ENCODE data around the gene MT1M. TPM values are rescaled to one million over a fixed set of nuclear protein-coding genes. Genes with fewer than 3 reads are reported as not detected.

MT1M gene
- total RNA-seq = 3.1 and 6.3 TPM in 2 replicates

DNA sequence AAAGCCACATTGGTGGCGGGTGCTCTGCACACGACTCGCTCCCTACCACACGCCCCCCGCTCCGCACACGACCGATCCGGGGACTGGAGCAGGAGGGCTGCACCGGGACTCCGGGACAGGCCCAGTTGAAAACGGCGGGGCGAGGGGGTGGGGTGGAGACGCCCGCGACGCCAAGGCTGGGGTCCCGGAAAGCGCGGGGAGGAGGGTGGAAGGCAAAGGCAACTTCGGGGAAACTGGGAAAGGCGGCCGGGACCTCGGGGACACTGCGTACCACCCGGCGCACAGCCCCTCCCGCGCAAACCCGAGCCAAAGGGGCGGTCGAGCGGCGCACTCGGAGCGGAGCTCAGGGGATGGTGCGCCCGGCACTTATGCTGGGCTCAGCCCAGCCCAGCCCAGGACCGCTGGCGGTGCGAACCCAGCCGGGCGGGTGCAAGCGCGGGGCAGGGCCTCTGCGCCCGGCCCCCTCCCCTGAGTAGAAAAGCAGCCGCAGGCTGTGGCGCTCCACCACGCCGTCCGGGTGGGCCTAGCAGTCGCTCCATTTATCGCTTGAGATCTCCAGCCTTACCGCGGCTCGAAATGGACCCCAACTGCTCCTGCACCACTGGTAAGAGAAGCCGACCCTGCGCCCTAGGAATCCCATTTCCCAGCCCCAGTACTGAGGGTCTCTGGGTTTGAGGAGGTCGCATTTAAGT, at the start of gene MT1M:
Gene MT1M, plus strand, starts transcription at position 504 of the 692 bp plus-strand sequence. Its CDS starts 73 bp downstream, at position 577.

DNA sequence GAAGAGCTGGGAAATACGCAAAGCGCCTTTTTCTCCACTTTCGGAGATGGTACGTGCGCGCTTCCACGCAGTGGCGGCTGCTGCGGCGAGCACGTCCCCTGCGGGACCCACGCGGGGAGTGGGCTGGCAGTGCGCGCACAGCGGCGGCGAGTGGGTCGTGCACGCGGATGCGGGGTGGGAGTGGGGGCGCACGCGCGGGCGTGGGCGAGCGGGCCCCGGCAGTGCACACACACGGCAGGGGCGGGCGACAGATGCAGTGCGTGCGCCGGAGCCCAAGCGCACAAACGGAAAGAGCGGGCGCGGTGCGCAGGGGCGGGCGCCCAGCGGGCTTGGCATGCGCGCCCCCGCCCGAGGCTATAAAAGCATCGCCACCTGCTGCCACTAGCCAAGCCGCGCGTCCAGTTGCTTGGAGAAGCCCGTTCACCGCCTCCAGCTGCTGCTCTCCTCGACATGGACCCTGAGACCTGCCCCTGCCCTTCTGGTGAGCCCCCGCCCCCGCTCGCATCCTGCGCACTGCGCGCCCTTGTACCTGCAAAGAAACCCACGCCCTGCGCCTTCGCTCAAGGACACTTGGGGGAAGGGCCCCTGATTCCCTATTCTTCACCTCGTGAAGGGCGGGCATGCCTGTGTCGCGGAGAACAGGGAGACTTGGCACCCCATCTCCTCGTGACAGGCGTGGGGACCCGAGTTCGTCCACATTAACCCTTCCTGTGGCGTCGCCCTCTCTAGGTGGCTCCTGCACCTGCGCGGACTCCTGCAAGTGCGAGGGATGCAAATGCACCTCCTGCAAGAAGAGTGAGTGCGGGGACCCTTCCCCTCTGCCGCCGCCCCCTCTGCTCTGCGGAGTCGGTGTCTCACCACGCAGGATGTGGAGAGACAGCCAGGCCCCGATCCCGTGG, 43.1 kb upstream of the MT1M start, which contains the start of gene MT3:
Gene MT3, plus strand, starts transcription at position 388 of the 899 bp plus-strand sequence. Its CDS starts 63 bp downstream, at position 451.

DNA sequence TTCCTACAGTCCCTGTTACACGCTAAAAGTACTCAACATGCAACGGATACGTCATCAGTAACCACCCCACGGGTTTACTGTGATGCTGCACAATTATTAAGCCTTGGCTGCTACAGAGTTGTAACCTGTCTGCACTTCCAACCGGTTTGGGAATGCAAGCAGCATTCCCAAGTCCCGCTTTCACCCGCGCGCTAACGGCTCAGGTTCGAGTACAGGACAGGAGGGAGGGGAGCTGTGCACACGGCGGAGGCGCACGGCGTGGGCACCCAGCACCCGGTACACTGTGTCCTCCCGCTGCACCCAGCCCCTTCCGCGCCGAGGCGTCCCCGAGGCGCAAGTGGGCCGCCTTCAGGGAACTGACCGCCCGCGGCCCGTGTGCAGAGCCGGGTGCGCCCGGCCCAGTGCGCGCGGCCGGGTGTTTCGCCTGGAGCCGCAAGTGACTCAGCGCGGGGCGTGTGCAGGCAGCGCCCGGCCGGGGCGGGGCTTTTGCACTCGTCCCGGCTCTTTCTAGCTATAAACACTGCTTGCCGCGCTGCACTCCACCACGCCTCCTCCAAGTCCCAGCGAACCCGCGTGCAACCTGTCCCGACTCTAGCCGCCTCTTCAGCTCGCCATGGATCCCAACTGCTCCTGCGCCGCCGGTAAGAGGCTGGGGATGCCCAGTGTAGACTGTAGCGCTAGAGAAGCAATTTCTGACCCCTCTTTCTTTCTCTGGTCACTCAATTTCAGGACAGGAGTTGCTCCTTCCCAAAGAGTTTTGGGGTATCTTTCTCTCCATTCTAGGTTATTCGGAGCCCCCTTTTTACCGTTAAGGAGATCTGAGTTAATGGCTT, 24.2 kb upstream of the MT1M start, which contains the start of gene MT2A:
Gene MT2A, plus strand, starts transcription at position 542 of the 833 bp plus-strand sequence. Its CDS starts 72 bp downstream, at position 614.

DNA sequence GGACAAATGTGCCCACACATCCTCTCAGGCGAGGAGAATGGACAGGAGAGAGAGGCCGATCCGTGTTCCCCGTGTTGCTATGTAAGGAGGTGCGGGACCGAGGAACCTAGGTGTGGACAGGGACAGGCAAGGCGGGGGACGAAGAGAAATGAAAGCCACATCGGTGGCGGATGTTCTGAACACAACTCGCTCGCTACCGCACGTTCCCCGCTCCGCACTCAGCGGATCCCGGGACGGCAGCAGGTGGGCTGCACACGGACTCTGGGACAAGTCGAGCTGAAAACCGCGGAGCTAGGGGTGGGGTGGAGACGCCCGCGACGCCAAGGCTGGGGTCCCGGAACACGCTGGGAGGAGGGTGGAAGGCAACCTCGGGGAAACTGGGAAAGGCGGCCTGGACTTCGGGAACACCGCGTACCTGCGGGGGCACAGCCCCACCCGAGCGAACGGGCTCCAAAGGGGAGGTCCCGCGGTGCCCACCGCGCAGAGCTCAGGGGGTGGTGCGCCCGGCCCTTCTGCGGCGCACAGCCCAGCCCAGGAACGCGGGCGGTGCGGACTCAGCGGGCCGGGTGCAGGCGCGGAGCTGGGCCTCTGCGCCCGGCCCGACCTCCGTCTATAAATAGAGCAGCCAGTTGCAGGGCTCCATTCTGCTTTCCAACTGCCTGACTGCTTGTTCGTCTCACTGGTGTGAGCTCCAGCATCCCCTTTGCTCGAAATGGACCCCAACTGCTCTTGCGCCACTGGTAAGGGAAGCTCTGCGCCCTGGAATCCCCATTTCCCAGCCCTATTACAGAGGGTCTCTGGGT, 7.1 kb upstream of the MT1M start, which contains the start of gene MT1E:
Gene MT1E, plus strand, starts transcription at position 642 of the 803 bp plus-strand sequence. Its CDS starts 71 bp downstream, at position 713.

DNA sequence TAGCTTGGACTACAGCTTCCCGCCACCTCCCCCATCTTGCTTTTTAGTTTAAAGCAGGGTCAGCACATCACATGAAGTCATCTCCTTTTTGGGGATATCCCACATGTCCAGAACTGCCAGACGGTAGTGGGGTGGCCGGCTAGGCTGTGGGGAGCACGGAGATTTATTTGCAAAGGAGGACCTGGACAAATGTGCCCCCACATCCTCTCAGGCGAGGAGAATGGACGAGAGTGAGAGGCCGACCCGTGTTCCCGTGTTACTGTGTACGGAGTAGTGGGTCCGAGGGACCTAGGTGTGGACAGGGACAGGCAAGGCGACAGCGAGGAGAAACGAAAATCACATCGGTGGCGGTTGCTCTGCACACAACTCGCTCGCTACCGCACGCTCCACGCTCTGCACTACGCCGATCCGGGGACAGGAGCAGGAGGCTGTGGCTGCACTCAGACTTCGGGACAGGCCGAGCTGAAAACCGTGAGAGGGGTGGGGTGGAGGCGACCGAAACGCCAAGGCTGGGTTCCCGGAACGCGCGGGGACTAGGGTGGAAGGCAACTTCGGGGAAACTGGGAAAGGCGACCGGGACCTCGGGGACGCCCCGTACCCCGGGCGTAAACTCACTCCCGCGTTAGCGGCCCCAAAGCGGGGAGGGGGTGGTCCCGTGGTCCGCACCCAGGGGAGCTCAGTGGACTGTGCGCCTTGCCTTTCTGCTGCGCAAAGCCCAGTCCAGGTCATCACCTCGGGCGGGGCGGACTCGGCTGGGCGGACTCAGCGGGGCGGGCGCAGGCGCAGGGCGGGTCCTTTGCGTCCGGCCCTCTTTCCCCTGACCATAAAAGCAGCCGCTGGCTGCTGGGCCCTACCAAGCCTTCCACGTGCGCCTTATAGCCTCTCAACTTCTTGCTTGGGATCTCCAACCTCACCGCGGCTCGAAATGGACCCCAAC, 5.6 kb downstream of the MT1M start, which contains the start of gene MT1A:
Gene MT1A, plus strand, starts transcription at position 853 of the 937 bp plus-strand sequence. Its CDS starts 73 bp downstream, at position 926.

DNA sequence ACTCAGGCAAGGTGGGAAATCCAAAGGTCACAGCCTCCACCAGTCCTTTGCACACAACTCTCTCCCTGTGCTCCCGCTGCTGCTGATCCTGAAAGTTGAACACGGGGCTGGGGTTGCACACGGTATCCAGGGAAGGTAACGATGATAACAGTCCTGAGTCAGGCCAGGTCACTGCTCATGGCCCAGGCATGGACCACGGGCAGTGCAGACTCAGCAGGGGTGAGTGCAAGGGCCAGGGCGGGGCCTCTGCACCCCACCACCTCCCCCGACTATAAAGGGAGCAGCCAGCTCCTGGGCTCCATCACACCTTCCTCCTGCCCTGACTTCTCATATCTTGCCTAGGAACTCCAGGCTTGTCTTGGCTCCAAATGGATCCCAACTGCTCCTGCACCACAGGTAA, 19.1 kb downstream of the MT1M start, which contains the start of gene MT1B:
Gene MT1B, plus strand, starts transcription at position 301 of the 400 bp plus-strand sequence. Its CDS starts 68 bp downstream, at position 369.

DNA sequence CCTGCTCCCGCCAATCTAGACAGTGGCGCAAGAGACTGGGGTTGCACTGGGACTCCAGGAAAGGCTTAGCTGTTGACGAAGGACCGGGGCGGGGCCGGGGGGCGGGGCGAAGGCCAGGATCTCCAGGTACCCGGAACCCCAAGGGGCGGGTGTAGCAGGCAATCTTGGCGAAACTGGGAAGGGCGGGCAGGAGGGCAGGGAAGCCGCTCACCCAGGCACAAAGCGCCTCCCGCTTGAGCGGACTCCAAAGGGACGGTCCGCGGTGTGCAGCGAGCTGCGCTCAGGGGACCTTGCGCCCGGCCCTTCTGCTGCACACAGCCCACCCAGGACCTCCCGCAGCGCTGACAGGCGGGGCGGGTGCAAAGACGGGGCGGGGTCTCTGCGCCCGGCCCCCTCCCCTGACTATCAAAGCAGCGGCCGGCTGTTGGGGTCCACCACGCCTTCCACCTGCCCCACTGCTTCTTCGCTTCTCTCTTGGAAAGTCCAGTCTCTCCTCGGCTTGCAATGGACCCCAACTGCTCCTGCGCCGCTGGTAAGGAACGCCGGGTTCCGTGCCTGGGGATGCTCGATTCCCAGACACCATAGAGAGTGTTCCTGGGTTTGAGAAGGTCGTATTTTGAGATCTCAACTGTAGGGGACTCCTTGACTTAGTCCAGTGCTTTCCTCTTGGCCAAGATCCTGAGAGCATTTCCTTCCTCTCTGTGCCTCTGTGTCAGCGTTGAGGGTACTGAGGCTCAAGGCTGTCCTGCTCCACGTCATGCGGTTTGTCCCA, 25.3 kb downstream of the MT1M start, which contains the start of gene MT1F:
Gene MT1F, plus strand, starts transcription at position 405 of the 772 bp plus-strand sequence. Its CDS starts 100 bp downstream, at position 505.

DNA sequence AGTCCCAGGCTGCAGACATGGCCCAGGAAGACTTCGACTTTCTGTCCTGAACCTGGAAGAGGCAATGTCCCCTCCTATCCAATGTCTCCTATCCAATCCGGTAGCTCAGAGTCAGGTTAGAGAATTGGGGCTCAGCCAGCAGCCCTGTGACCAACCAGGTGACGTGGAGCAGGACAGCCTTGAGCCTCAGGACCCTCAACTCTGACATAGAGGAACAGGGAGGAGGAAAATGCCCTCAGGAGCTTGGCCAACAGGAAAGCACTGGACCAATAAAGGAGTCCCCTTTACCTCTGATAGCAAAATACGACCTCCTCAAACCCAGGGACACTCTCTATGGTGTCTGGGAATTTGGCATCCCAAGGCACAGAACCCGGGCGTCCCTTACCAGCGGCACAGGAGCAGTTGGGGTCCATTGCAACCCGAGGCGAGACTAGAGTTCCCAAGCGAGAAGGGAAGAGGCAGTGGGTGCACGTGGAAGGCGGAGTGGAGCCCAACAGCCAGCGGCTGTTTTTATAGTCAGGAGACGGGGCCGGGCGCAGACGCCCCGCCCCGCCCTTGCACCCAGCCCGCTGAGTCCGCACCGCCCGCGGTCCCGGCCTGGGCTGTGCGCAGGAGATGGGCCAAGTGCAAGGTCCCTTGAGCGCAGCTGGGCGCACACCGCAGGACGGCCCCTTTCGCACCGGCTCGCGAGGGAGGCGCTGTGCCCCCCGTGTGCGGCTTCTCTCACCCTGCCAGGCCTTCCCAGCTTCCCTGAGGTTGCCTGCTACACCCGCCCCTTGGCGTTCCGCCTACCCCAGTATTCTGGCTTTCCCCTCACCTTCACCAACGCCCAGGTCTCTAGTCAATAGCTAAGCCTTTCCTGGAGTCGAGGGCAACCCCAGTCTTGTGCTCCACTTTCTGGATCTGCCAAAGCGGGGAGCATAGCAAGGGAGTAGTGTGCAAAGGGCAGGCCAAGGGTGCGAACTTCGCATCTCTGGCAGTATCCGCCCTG, 35.4 kb downstream of the MT1M start, which contains the start of gene MT1G:
Gene MT1G, minus strand, starts transcription at position 485 of the 991 bp plus-strand sequence. Its CDS starts 72 bp downstream, at position 413.

DNA sequence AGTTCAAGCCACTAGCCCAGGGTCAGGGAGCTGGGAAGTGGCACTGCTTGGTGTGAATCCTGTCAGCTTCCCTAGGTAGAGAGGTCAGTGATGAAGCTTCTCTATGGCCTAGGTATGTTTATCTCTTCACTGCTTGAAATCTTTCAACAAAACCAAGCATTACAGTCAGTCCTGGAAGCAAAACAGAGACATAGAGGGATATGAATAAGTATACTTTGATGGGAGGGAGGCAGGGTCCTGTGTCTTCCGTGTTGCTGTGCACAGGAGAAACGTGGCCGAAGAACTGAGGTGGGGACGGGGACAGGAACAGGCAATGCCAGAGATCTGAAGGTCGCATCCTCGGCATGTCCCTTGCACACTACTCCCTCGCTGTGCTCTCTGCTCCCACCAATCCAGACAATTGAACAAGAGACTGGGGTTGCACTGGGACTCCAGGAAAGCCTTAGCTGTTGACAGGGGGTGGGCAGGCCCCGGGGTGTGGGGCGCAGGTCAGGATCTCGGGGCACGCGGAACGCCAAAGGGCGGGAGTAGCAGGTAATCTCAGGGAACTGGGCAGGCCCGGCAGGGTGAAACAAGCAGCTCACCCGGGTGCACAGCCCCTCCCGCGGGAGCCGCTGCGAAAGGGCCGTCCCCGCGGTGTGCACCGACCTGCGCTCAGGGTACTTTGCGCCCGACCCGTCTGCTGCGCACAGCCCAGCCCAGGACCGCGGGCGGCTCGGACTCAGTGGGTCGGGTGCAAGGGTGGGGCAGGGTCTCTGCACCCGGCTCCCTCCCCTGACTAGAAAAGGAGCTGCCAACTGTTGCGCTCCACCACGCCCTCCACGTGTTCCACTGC, 36.8 kb downstream of the MT1M start, which contains the start of gene MT1H:
Gene MT1H, plus strand, starts transcription at position 810 of the 835 bp plus-strand sequence. CDS start 71 bp downstream, outside the sequence.

DNA sequence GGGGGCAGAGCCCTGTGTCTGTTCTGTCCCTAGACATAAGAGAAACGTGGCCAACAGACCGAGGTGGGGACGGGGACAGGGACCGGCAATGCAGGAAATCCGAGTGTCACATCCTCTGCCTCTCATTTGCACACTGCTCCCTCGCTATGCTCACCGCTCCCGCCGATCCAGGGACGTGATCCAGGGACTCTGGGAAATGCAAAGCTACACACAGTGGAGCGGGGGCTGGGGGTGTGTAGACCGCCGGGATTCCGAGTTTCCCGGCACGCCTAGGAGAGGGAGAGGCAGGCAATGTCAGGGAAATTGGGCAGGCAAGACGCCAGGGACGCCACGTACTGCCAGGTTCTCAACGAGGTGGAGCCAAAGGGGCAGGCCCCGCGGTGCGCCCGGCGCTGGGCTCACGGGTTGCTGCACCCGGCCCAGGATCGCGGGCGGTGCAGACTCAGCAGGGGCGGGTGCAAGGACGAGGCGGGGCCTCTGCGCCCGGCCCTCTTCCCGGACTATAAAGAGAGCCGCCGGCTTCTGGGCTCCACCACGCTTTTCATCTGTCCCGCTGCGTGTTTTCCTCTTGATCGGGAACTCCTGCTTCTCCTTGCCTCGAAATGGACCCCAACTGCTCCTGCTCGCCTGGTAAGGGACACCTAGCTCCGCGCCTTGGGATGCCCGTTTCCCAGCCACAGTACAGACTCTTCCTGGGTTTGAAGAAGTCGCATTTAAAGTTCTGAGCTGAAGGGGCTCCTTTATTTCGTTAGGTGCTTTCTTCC, 49.7 kb downstream of the MT1M start, which contains the start of gene MT1X:
Gene MT1X, plus strand, starts transcription at position 532 of the 764 bp plus-strand sequence. Its CDS starts 71 bp downstream, at position 603.

Other genes with a start within 250 kb of the MT1M start
- gene AMFR, start 207.1 kb upstream of the MT1M start, total RNA-seq = 191 and 221 TPM in 2 replicates
- gene NUDT21, start 181.3 kb upstream of the MT1M start, total RNA-seq = 97.9 and 112 TPM in 2 replicates
- gene OGFOD1, start 181.1 kb upstream of the MT1M start, total RNA-seq = 51.0 and 65.2 TPM in 2 replicates
- gene BBS2, start 112.6 kb upstream of the MT1M start, total RNA-seq = 69.4 and 82.0 TPM in 2 replicates
- not detected in 2 replicates for gene MT4, start 67.6 kb upstream of the MT1M start, total RNA-seq
- gene MT3, start 43.1 kb upstream of the MT1M start, total RNA-seq = not detected in 2 replicates
- gene MT2A, start 24.1 kb upstream of the MT1M start, total RNA-seq = 25.3 and 37.2 TPM in 2 replicates
- gene MT1E, start 6.9 kb upstream of the MT1M start, total RNA-seq = 50.9 and 55.0 TPM in 2 replicates
- 1.0 TPM in 1 of 2 replicates, not detected in the other for gene MT1A, start 6.0 kb downstream of the MT1M start, total RNA-seq
- gene MT1B, start 19.2 kb downstream of the MT1M start, total RNA-seq = not detected in 2 replicates
- gene MT1F, start 25.3 kb downstream of the MT1M start, total RNA-seq = 0.39 and 0.65 TPM in 2 replicates
- 0.65 TPM in 1 of 2 replicates, not detected in the other for gene MT1G, start 35.4 kb downstream of the MT1M start, total RNA-seq
- gene MT1H, start 37.2 kb downstream of the MT1M start, total RNA-seq = not detected in 2 replicates
- gene MT1X, start 49.8 kb downstream of the MT1M start, total RNA-seq = 32.1 and 175 TPM in 2 replicates
- gene NUP93, start 97.5 kb downstream of the MT1M start, total RNA-seq = 29.0 and 37.1 TPM in 2 replicates
- gene SLC12A3, start 232.5 kb downstream of the MT1M start, total RNA-seq = not detected in 2 replicates

Data from articular chondrocyte of knee joint (primary cell).